Lung microvascular endothelial cell (primary cell): ENCODE measurements around the gene CALD1. TPM values are rescaled to one million over a fixed set of nuclear protein-coding genes. Genes with fewer than 3 reads are reported as not detected.

ENCODE experiments used
- DNase-seq, 2 donors: peaks; one replicate each; pipeline versions ENCODE4 v3.0.0 to v3.0.0-alpha.2; 2010; ENCODE audit warnings: low read depth in 2 of 2
- total RNA-seq: library from RNA; depleted of rRNA; stranded (reverse); fragments of >200 nt; gene quantifications from 2 replicates; pipeline ENCODE4 v1.2.1, GENCODE V29; 2014

The CALD1 gene
- total RNA-seq, 1 donor from 2014 or later, result 198 TPM

DNA sequence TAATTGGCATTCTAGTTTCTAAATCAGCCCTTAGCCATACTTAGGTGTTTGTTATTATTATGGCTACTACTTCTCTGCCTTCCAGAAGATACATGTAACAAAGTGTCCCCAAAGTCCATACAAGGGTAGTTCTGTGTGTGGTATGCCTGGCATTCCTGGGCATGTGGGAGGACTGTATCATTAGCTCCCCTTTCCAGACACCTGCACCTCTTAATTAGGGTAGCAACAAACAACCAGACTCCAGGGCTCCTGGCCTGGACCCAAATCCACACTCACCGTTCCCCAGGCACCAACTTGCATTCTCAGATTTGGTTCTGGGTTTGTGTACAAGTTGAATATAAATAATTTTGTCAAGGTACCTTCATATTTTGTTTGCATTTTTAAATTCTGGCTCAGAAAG lies 15.5 kb upstream of the CALD1 start:
- no peak for DNase-seq

DNA sequence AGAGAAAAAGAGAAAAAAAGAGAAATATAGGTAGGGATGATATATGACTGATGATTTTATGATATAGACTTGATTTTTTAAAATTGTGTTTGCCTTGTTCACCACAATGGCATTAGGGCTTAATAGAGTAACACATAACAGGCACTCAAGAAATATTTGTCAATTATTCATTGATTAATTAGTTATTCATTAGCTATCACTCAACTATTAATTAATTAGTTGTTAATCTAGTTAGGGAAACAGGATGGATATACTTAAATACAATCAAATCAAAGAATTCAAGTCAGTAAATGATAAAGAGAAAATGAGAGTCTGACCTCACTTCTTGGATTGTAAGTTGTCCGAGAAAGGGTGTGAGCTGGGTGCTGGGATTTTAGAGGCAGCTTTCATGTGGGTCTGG lies 15.1 kb upstream of the CALD1 start:
- no peak for DNase-seq

DNA sequence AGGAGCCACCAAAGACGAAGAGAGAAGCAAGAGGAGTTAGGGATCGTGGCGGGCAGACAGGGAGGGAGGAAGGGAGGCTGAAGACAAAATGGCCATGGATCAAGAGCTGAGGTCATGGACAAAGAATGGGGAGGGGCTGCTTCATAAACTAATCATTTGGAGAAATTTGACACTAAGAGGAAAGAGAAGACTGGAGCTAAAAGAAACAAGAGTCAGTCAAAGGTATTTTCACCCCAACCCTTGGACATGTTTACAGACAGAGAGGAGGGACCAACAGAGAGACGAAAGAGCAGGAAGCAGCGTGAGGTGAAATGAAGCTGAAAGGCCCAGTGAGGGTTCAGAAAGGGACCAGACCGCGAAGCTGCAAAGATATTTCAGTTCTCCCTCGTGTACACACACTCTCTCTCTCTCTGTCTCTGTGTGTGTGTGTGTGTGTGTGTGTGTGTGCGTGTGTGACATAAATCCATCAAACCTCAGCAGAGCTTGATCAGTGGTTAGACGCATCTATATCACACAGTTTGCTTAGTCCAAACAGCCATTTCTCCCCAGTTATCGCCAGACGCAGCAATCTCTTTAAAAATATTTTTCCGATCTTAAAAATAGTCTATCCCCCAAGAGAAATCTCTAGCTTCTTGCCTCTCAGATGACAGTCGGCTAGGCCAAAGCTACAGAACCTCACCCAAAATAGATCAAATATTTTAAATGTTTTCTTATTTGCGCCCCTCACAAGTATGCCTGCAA lies 12.5 kb upstream of the CALD1 start:
- no peak for DNase-seq

DNA sequence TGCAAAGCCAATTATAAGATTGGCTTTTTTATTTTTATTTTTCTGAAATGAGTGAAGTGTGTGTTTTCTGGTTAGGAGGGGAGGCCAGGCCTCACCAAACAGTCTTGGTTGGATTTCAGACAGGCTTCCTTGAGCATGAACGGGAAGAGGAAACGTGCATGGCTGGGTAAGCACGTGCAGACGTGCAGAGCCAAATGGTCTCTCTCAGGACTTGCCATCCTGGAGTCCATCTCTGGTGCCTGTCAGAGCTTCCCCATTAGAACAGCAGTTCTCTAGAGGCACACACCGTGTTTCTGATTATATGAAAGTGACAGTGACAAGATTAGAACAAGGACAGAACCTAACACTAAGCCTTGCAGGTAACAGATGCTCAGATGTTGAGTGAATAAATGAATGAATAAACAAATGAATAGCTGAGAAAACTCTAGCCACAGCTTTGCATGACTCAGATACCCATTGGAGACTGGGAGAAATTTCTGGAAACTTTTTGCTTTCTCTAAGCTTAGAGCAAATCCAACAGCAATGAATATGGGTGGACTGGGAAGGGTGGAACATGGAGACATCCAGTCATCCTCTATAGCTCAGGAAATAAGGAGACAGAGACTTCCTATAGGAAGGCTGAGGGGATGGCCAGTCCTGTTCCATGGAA lies 11.8 kb upstream of the CALD1 start:
- no peak for DNase-seq

DNA sequence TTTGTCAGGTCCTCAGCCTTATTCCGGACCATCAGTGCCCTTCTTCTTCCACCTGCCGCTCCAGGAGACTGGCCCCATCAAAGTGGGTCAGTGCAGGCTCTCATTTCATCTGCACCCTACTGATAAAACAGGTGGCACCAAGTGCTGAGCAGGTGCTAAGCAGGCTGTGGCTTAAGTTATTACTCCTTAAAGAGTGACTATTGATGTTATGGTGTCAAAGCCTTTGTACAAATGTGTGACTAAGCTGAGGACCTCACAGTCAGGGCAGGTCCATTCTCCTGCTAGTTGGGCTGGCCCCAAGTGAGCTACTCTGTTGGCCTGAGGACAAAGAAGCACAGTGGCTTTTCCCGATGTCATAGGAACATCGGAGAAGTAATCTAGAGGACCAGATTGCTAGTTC lies 11.2 kb upstream of the CALD1 start:
- DNase-seq, result no peak

DNA sequence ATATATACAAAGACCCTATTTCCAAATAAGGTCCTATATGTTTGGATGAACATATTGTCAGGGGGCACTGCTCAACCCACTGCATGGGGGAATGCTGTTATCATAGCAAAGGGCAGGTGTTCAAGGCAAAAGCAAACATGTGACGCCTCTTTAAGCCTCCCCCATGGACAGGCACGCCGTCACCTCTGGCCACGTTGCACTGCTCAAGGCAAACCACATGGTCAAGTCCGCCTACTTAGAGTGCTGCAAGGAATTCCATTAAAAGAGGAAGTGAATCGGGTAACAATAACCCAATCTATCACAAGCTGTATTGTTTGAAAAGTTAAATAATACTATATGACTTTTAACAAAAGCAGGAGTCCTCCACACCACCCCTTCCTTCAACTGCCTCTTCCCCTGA lies 8.8 kb upstream of the CALD1 start:
- DNase-seq, result no peak

DNA sequence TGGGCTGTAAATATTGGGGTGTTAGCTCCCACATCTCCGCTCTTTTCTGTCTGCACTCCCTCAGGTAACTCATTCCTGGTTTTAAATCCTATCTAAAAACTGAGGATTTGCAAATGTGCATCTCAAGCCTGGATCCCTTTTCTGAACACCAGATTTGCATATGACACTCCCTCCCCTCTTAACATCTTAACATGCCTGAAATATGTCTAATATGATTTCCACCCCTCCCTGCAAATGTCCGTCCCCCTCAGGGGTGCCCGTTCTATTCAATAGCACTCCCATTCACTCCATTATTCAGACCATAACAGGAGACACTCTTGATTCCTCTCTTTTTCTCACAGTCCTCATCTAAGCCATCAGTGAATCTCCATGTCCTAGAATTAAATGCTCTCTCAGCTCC lies 8.3 kb upstream of the CALD1 start:
- no peak for DNase-seq

DNA sequence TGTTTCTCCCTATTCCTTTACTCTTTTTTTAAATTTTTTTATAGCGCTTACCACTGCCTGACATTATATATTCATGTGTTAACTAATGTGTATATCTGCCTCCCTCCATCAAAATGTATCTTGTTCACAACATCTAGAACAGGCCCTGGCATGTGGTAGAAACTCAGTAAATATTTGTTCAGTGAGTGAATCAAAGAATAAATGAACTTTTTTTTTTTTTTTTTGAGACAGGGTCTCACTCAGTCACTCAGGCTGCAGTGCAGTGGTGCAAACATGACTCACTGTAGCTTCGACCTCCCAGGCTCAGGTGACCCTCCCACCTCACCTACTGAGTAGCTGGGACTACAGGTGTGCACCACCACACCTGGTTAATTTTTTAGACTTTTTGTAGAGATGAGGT lies 7.5 kb upstream of the CALD1 start:
- no peak for DNase-seq

DNA sequence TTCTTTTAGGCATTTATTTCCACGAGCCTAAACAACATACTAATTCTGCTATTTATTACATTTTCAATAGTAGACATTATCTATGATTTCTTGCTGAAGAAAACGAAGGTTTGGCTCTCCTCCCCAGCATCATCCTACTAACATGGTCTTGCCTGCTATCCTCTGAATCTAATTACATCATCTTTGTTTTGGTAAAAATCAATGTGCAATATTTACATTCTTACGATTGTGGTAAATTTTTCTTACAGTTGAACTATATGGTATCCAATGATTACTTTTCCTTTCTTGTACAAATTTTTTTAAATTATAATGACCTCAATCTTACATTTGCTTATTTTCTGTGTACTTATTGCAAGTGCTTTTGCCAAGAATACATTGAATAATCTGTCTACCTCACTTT lies 7.0 kb upstream of the CALD1 start:
- no peak for DNase-seq

DNA sequence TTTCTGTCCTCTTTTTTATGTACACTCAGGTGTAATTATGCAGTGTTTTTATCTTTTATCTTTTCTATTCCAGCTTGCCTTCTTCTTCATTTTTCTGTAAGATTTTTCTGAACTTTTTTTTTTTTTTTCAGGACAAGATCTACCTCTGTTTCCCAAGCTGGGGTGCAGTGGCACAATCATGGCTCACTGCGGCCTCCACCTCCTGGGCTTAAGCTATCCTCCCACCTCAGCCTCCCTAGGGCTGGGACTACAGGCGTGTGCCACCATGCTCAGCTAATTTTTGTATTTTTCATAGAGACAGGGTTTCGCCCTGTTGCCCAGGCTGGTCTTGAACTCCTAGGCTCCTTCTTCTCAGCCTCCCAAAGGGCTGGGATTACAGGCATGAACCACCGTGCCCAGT lies 6.3 kb upstream of the CALD1 start:
- DNase-seq, result no peak

DNA sequence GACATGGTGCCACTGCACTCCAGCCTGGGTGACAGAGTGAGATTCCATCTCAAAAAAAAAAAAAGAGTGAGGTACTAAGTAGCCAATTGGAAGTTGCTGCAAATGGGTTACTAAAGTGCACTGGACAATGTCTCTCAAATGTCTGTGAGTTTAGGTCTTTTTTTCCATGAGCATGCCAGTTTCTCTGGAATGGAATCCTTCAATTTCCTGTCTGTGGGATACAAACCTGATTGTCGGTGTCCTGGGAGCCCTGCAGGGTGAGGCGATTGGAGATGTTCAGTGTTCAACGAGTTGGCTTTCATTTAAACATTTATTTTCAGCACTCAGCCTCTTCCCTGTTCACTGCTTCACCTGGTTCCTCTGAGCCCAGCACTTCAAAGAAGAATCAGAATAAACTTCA lies 5.3 kb upstream of the CALD1 start:
- DNase-seq, result peak in 1 of 2 donors; percentile 64

DNA sequence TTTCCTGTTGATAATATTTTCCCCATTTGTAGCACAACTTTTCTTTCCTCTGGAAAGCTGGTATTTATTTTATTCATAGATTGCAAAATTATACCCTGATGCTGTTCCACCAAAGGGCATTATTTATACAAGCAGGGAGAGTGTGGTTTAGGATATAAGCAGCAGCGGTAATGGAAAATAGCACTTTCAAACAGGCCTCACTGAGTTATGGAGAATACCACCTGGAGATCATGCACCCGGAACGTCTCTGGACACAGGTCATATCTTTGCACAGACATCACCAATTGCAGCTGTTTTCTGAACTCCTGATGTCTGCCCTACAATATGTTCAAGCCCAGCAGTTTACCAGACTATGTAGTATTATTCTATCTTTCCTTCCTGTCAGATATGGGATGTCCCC lies 2.0 kb upstream of the CALD1 start:
- peak in 1 of 2 donors; percentile 91 for DNase-seq

DNA sequence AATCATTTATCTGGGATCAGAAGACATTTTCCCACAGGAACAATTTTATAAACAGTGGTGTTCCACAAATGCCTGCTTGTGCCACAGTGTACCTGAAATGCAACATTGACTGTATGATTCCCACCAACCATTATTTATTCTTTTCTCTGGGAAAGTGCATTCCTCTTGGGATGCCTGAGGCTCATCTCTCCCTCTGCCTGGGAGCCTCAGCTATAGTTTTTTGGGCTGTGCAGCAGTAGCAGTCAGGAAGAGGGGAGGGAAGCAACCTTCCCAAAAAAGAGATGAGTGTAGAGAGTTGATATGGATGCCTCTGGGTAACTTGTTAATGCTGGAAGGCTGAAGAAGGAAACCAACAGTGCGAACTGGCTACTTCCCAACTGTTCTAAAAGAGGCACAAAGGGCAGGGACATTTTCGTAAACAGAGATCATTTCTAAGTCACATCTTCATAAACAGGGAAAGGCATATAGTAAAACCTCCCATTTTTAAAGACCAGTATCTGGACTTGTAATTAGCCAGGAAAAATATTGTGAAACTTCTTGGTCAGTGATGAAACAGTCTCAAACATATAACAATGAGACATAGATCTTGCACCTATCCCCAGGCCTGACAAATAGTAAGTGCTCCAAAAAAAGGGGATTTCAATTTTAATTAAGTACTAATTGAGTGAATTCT lies 1.4 kb upstream of the CALD1 start:
- DNase-seq, result peak in 1 of 2 donors; percentile 37

DNA sequence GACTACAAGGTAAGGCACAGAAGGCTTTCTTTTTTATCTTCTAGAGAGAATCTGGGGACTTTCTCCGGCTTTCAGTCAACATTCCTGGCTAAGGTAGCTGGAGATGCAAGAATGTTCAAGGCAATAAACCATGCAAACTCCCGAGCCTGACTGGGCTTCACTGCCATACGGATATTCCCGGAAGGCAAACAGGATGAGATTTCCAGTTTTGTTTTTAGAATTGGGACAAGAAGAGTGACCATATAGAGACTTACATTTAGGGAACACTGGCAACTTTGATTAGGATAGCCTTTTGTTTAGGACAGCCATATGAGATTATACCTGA lies 269 bp downstream of the CALD1 start:
- peak in 1 of 2 donors; percentile 32 for DNase-seq

DNA sequence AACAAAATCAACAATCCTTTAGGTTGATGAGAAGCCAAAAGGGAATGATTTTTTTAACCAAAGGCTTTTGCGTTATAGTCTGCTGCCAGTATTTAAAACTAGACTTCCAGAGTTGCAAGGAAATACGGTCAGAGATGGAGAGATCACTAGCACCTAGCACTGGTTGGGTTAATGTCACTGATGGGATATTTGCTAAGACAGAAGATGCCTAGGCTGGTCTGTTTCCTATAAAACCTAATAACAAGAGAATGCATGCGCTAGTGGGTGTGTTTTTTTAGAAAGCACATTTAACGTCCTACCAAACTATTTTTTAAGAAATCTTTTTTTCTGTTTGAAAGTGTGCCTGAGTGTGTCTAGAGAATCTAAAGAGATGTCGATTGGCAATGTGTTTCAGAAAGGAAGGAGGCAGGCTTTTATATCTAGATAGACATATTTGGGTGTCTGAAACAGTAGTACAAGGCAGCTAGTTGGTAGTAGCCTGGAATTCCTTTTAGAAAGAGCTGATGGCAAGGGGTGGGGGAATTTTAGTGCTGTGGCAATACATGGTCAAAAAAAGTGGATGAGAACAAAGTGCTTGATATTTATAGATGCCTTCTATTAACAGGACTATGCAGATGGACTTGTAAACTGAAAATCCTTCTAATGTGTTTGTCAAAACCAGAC lies 863 bp downstream of the CALD1 start:
- DNase-seq, result peak; percentile 19 to 42

DNA sequence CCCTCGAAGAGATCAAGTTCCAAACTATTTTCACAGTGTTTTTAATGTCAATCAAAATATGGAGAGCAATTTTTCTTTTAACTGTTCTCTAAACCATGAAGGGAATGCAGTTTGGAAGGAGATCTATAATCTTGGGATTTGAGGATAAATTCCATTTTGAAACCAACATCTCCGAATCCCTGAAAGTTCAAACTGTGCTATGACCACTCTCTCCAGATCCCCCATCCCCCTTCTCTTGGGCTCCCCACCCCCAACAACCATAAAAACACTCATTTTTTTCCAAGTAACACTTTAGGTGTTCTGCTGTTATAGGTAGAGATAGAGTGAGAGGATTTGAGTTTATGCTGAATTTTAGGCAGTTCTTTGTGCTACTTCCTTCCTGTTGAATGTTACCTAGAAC lies 1.7 kb downstream of the CALD1 start:
- DNase-seq, result no peak

DNA sequence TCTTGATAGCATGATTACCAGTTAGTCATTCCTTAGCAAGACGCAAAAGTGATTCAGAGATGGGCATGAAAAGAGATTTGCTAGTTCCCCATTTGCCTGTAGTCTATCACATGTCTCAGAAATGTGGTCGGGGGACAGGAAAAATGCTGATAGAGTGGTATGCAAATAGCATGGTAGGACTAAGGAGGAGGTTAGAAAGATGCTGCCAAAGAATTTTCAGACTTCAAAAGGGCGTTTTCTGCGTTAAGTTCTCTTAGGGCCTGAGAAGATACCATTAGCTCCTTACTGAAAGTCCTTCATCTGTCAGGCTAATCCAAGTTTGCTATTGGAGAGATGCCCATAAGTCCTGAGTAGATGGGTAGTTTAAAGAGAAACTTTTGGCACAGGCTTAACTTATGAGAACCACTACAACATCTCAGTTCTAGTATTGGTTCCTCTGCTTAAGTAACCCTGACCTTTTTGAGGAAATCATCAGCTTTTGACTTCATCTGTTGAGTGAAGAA lies 2.7 kb downstream of the CALD1 start:
- peak in 1 of 2 donors; percentile 28 for DNase-seq

DNA sequence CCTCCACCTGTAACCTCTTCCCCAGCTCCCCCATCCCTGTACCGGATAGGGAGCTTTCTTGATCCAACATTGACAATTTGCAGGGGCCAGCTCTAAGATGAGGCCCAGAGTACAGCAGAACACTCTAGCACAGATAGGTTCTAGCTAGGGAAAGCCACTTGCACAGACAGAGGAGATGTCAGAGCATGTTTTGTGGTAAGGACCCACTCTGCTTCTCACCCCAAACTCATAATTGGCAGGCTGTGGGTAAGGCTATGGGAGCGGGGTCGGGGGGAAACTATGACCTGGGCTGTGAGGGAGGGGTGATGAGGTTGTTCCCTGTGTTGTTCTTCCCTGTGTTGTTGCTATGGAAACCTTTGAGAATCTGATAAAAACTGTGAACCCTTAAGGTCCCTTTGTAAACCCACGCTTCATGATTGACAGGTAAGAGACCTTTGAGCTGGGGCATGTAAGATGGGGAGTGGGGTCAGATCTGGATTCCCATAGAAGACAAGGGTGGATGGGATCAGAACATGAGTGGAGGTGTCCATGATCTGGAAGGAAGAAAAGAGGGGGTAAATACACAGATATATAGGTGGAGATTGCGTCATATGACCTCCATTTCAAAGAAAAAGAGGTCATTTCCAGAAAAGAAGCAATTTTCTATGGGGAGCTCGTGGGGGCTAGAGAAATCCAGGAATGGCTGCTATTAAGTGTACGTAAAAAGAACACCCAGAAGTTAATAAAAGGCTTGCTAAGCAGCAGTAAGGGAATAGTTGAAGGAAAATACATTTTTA lies 4.0 kb downstream of the CALD1 start:
- DNase-seq, result no peak

DNA sequence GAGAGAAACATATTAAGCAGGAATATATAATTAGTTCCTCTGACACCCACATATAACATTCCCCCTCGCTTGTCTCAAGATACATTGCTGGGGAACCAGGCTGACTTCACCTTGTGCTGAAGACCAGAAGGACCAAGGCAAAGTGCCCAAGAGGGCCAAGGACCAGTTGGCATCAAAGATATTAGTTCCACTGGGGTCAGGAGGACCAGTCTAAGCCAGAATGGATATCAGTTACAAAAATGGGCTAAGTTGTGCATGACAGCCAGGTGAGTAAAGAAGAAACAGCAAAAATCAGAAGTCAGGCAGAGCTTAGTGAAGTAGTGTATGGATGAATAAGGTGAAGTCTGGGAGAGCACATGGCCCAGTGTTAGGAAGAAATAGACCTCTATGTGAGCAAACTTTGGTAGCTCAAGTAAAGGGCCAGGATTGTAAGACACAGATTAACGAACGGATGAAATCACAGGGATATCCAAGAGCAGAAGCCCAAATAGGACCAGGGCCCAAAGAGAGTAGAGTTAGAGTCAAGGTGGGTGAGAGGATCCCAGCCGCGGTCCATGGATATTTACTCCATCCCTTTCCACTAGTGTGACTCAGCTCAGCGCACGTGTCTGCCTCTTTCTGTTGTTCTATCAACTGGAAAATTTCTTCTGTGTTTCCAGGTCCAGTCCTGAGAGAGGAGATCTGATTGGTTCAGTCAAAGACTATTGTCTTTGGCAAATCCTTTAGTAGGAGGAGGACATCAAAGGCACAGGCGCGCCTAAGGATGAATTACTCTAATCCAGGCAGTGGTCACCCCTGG lies 5.0 kb downstream of the CALD1 start:
- peak; percentile 28 to 94 for DNase-seq

DNA sequence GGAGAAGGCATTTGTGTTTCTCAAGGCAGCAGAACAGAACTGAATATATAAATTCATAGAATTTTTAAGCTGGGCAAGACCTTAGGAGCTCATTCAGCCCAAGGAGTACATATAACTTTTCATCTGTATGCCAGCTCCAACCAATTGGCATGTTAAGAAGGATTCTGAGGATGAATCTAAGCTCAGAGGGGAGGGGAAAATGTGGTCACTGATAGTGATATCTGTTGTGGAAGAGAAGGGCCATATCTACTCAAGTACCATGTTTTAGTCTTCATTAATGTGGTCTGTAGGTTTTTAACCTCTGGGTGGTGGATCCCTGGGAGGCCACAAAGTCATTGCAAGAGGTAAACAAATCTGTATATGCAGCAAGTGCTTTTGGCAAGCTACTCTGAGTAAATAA lies 6.4 kb downstream of the CALD1 start:
- no peak for DNase-seq

DNA sequence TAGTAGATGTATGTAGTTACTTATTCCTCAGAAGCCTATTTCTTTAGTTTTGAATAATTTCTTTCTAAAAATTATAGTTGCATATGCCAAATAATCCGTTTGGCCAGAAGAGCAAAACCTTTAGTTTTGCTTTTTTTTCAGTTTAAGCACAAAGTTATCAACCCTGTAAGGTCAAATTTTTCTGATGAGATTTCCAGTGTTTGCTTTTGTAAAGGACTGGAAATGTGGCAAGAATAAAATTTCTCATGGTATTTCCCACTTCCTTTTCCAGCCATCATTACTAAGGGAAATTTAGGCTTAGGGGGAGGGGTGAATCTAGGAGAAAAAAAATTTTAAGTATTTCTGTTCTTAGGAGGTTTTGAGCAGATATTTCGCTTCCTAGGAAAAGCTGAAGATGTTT lies 7.6 kb downstream of the CALD1 start:
- peak; percentile 16 to 81 for DNase-seq
